Stimulated activated CD4-positive, alpha-beta T cell treated with anti-CD3 and anti-CD28 coated beads, Interleukin-12 subunit alpha, Interleukin-12 subunit beta, amount 100 ng/mL, for 48 hours (primary cell): Measurements from ENCODE around the gene GBX2.
"Not testable (repeated sequence)": the region's sequence is repeated elsewhere in the genome, so short reads cannot be mapped to it uniquely, and the experiment has no call there.

ENCODE experiments used
- DNase-seq, 3 donors: peaks; one replicate each; pipeline ENCODE4 v3.0.0-alpha.2; 2020; ENCODE audit warnings: low read depth in 2 of 3, low spot score in 1 of 3

GBX2 gene

GRCh38 chr2:236156860-236157194 lies 11.4 kb downstream of the GBX2 start:
- no peak for DNase-seq

GRCh38 chr2:236156095-236156859 lies 11.9 kb downstream of the GBX2 start:
- no peak for DNase-seq

GRCh38 chr2:236155406-236155805 lies 12.8 kb downstream of the GBX2 start:
- DNase-seq: no peak

- DNase-seq: no peak
Observed at GRCh38 chr2:236146436-236146835, 21.8 kb downstream of the GBX2 start.

- no peak for DNase-seq
Observed at GRCh38 chr2:236143811-236144210, 24.4 kb downstream of the GBX2 start.

GRCh38 chr2:236141616-236142015 lies 26.6 kb downstream of the GBX2 start:
- not testable (repeated sequence) for DNase-seq

GRCh38 chr2:236137066-236137465 lies 31.1 kb downstream of the GBX2 start:
- no peak for DNase-seq

- DNase-seq: no peak
Observed at GRCh38 chr2:236136538-236136937, 31.6 kb downstream of the GBX2 start.

- DNase-seq: no peak
Observed at GRCh38 chr2:236133410-236134012, 34.7 kb downstream of the GBX2 start.

- DNase-seq: no peak
Observed at GRCh38 chr2:236131073-236131692, 37.0 kb downstream of the GBX2 start.

GRCh38 chr2:236130349-236130998 lies 37.7 kb downstream of the GBX2 start:
- DNase-seq: no peak

- no peak for DNase-seq
Observed at GRCh38 chr2:236129935-236130334, 38.3 kb downstream of the GBX2 start.

GRCh38 chr2:236128321-236128720 lies 39.9 kb downstream of the GBX2 start:
- DNase-seq: no peak

- DNase-seq: no peak
Observed at GRCh38 chr2:236127010-236127409, 41.2 kb downstream of the GBX2 start.

- DNase-seq: no peak
Observed at GRCh38 chr2:236125541-236125940, 42.6 kb downstream of the GBX2 start.

- DNase-seq: no peak
Observed at GRCh38 chr2:236124182-236124893, 43.8 kb downstream of the GBX2 start.

GRCh38 chr2:236123716-236124115 lies 44.5 kb downstream of the GBX2 start:
- no peak for DNase-seq

- no peak for DNase-seq
Observed at GRCh38 chr2:236122236-236122635, 46.0 kb downstream of the GBX2 start.

GRCh38 chr2:236121546-236121945 lies 46.6 kb downstream of the GBX2 start:
- DNase-seq: no peak

GRCh38 chr2:236120829-236121228 lies 47.4 kb downstream of the GBX2 start:
- no peak for DNase-seq

GRCh38 chr2:236120141-236120601 lies 48.0 kb downstream of the GBX2 start:
- no peak for DNase-seq
